ENCODE measurements around the gene EXOC6B. TPM values are rescaled to one million over a fixed set of nuclear protein-coding genes. Genes with fewer than 3 reads are reported as not detected.

The EXOC6B gene
- total RNA-seq, 4 donors from 2014 or later: 14.6 to 49.6 (median 19.3) TPM

DNA sequence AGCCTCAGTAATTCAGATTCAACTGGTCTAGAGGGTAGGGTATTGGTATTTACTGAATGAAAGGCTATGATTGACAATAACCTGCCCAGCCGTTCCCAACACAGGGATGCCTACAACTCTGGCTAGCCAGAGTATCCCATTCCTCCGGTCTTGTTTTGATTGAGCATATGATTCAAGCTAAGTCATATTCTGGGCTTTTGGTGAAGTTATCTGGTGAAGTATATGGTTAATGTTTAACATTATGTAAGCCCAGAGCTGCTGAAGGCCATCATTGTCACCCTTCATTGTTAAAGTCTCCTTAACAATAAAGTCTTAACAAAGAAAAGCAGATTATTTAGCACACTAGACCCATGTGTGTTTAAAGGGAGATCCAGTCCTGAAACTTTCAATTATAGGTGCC, 152.6 kb downstream of the EXOC6B start:
- DNase-seq (no peak), ATAC-seq (no peak)
- intact Hi-C loops (cut with DNase I; ENCODE audit: low total_unique reads) (no loop called here), in situ Hi-C loops (cut with MboI; ENCODE audit: low sequenced_read_pairs in 4 of 4) (no loop called here)
- Histone ChIP-seq H3K36me3 (no peaks in the 10 kb centered on the region), H3K4me1 (peaks cover 19 to 21% of the 10 kb centered on the region in 2 donors), H3K9me3 (no peaks in the 10 kb centered on the region), H3K27ac (no peak overlapping the region), H3K27me3 (no peaks in the 10 kb centered on the region), H3K4me3 (no peak overlapping the region)
- TF ChIP-seq, protein P1, sequence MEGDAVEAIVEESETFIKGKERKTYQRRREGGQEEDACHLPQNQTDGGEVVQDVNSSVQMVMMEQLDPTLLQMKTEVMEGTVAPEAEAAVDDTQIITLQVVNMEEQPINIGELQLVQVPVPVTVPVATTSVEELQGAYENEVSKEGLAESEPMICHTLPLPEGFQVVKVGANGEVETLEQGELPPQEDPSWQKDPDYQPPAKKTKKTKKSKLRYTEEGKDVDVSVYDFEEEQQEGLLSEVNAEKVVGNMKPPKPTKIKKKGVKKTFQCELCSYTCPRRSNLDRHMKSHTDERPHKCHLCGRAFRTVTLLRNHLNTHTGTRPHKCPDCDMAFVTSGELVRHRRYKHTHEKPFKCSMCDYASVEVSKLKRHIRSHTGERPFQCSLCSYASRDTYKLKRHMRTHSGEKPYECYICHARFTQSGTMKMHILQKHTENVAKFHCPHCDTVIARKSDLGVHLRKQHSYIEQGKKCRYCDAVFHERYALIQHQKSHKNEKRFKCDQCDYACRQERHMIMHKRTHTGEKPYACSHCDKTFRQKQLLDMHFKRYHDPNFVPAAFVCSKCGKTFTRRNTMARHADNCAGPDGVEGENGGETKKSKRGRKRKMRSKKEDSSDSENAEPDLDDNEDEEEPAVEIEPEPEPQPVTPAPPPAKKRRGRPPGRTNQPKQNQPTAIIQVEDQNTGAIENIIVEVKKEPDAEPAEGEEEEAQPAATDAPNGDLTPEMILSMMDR (IDR thresholded peaks at IDR 0.05 in 4 of 5, conservative IDR thresholded peaks at IDR 0.05 in 1 of 5): no peak
- no peak for TF ChIP-seq POLR2A (IDR thresholded peaks at IDR 0.05)

DNA sequence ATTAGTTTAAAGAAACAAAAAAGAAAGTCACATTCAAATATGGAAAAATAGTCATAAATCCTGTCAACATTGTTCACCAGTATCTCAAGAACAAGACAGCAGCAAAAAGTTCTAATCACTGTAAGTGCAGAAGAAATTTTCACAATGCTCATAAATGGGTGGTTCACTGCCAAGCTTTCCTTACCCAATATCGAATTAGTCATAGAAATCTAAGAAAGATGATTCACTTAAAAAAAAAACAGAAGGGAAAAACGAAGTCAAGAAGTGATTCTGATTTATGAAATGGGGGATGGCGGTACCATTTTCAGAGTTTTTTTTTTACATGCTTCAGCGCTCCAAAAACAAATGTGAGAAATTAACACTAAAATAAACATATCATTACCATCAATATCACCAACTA, 156.7 kb downstream of the EXOC6B start:
- no peak overlapping the region for H3K27ac ChIP-seq
- in situ Hi-C loops (cut with MboI; ENCODE audit: low sequenced_read_pairs in 4 of 4) (no loop called here), intact Hi-C loops (cut with DNase I; ENCODE audit: low total_unique reads) (no loop called here)
- no peak overlapping the region for H3K4me3 ChIP-seq
- no peak for DNase-seq
- H3K4me1 ChIP-seq: no peaks in the 10 kb centered on the region
- TF ChIP-seq, protein P1 (IDR thresholded peaks at IDR 0.05 in 4 of 5, conservative IDR thresholded peaks at IDR 0.05 in 1 of 5): no peak
- no peak for TF ChIP-seq POLR2A (IDR thresholded peaks at IDR 0.05)
- no peaks in the 10 kb centered on the region for H3K27me3 ChIP-seq
- H3K9me3 ChIP-seq: no peaks in the 10 kb centered on the region
- no peaks in the 10 kb centered on the region for H3K36me3 ChIP-seq
- no peak for ATAC-seq

DNA sequence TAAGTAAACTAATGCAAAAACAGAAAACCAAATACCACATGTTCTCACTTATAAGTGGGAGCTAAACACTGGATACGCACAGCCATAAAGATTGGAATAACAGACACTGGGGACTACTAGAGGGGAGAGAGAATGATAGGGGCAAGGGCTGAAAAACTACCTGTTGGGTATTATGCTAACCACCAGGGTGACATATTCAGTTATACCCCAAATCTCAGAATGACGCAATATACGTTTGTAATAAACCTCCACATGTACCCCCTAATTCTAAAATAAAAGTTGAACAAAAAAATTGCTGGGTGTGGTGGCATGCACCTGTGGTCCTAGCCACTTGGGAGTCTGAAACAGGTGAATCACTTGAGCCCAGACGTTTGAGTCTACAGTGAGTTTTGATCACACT, 157.2 kb downstream of the EXOC6B start:
- no peak for TF ChIP-seq POLR2A (IDR thresholded peaks at IDR 0.05)
- TF ChIP-seq, protein P1 (IDR thresholded peaks at IDR 0.05 in 4 of 5, conservative IDR thresholded peaks at IDR 0.05 in 1 of 5): no peak
- Histone ChIP-seq H3K9me3 (no peaks in the 10 kb centered on the region), H3K4me3 (no peak overlapping the region), H3K27ac (no peak overlapping the region), H3K27me3 (no peaks in the 10 kb centered on the region), H3K36me3 (no peaks in the 10 kb centered on the region), H3K4me1 (no peaks in the 10 kb centered on the region)
- intact Hi-C loops (cut with DNase I; ENCODE audit: low total_unique reads) (no loop called here), in situ Hi-C loops (cut with MboI; ENCODE audit: low sequenced_read_pairs in 4 of 4) (no loop called here)
- ATAC-seq (no peak), DNase-seq (no peak)

DNA sequence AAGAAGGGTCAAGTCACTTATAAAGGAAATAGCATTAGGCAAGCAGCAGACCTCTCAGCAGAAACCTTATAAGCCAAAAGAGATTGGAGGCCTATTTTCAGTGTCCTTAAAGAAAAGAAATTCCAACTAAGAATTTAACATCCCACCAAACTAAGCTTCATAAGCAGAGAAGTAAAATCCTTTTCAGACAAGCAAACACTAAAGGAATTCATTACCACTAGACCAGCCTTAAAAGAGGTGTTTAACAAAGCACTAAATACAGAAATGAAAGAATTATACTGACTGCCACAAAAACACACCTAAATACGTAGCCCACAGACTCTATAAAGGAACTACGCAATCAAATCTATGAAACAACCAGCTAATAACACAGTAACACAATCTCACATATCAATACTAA, 160.4 kb downstream of the EXOC6B start:
- Histone ChIP-seq H3K27me3 (no peaks in the 10 kb centered on the region), H3K9me3 (no peaks in the 10 kb centered on the region), H3K4me3 (no peak overlapping the region), H3K4me1 (peaks cover 0 to 4% of the 10 kb centered on the region in 2 donors), H3K36me3 (no peaks in the 10 kb centered on the region), H3K27ac (no peak overlapping the region)
- in situ Hi-C loops (cut with MboI; ENCODE audit: low sequenced_read_pairs in 4 of 4) (no loop called here), intact Hi-C loops (cut with DNase I; ENCODE audit: low total_unique reads) (no loop called here)
- DNase-seq (no peak), ATAC-seq (no peak)
- no peak for TF ChIP-seq POLR2A (IDR thresholded peaks at IDR 0.05)
- TF ChIP-seq, protein P1 (IDR thresholded peaks at IDR 0.05 in 4 of 5, conservative IDR thresholded peaks at IDR 0.05 in 1 of 5): no peak

DNA sequence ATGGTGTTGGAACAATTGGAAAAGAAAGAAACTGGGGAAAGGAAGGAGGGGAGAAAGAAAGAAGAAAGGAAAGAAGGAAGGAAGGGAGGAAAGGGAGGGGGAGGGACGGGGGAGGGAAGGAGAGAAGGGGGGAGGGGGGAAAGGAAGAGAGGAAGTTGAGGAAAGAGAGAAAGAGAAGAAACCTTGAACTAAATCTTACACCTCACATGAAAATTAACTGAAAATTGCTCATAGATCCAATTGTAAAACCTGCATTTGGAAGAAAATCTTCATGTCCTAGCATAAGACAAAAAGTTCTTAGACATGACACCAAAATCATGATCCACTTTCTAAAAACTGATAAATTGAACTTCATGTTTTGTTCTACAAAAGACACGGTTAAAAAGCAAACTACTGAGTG, 163.8 kb downstream of the EXOC6B start:
- no peak for ATAC-seq
- intact Hi-C loops (cut with DNase I; ENCODE audit: low total_unique reads): no loop called here
- Histone ChIP-seq H3K4me1 (peaks cover 0 to 4% of the 10 kb centered on the region in 2 donors), H3K27me3 (no peaks in the 10 kb centered on the region), H3K27ac (no peak overlapping the region), H3K9me3 (no peaks in the 10 kb centered on the region), H3K4me3 (no peak overlapping the region), H3K36me3 (no peaks in the 10 kb centered on the region)
- in situ Hi-C loops (cut with MboI; ENCODE audit: low sequenced_read_pairs in 4 of 4): no loop called here
- TF ChIP-seq, protein P1 (IDR thresholded peaks at IDR 0.05 in 4 of 5, conservative IDR thresholded peaks at IDR 0.05 in 1 of 5): no peak
- no peak for TF ChIP-seq POLR2A (IDR thresholded peaks at IDR 0.05)
- no peak for DNase-seq

All from gastrocnemius medialis (tissue), 4 donors.